GM21360 (cell line): ENCODE measurements around the gene NMU.
"Not testable (repeated sequence)": the region's sequence is repeated elsewhere in the genome, so short reads cannot be mapped to it uniquely, and the experiment has no call there.

ENCODE experiments used
- ATAC-seq: cut with Tn5 transposase; IDR thresholded peaks from one replicate; pipeline ENCODE4 v1.9.1; 2021; ENCODE audit warnings: mild to moderate bottlenecking, moderate library complexity; ENCODE audit not compliant: unreplicated experiment

Gene NMU

DNA sequence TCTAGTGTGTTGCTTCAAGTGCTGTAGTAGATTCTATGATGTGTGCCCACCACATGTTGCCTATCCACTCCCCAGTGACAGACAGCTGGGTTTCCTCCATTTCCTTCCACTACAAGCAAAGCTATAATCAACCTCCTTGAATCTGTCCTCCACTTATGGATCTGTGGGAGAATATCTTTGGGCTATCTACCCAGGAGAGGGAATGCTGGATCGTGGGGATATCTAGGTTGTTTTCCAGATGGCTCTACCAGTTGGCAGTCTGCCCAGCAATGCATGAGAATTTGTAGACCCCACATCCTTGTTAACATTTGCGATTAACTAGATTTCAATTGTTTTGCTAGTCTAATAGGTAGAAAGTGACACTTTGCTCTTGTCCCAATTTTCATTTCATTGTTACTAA lies 10.3 kb downstream of the NMU start:
- no peak for ATAC-seq

DNA sequence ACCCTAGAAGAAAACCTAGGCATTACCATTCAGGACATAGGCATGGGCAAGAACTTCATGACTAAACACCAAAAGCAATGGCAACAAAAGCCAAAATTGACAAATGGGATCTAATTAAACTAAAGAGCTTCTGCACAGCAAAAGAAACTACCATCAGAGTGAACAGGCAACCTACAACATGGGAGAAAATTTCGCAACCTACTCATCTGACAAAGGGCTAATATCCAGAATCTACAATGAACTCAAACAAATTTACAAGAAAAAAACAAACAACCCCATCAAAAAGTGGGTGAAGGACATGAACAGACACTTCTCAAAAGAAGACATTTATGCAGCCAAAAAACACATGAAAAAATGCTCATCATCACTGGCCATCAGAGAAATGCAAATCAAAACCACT lies 12.0 kb downstream of the NMU start:
- not testable (repeated sequence) for ATAC-seq

DNA sequence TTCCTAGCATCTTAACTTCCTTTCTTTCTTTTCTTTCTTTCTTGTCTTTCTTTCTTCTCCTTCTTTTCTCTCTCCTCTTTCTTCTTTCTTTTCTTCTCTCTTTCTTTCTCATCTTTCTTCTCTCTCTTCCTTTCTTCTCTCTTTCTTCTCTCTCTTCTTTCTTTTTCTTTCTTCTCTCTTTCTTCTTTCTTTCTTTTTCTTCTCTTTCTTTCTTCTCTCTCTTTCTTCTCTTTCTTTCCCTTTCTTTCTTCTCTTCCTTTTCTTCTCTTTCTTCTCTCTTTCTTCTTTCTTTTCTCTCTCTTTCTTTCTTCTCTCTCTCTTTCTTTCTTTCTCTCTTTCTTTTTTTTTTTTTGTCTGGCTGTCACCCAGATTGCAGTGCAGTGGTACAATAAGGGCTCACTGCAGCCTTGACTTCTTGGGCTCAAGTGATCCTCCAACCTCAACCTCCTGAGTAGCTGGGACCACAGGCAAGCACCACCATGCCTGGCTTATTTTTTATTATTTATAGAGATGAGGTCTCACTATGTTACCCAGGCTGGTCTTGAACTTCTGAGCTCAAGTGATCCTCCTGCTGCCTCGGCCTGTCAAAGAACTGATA lies 17.5 kb downstream of the NMU start:
- ATAC-seq: no peak

DNA sequence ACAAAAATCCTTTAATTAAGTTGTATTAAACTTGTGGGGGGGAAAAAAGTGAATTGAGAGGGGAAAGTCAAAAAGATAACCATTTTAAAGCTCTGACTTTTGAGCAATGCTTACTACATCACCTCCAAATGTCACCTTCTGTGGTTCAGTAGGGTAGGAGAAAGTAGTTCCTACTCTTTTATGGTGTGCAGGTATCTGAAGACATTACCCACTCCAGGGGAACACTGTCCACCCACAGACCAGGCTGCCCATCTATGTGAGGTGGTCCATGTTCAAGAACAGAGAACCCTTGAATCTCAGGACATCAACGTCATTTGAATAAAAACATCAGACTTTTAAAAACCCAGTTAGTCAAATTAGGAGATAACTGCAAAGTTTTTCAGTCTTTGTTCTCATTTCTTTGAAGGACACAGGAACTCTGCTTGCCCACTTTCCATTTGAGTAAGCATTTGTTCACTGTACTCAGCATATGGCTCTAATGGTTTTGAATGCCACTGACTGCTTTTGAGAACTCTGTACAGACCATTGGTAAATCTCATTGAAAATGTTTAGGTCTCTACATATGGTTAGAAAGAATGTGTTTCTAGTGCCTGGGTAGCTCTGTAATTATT lies 18.4 kb downstream of the NMU start:
- ATAC-seq: peak; percentile 98

DNA sequence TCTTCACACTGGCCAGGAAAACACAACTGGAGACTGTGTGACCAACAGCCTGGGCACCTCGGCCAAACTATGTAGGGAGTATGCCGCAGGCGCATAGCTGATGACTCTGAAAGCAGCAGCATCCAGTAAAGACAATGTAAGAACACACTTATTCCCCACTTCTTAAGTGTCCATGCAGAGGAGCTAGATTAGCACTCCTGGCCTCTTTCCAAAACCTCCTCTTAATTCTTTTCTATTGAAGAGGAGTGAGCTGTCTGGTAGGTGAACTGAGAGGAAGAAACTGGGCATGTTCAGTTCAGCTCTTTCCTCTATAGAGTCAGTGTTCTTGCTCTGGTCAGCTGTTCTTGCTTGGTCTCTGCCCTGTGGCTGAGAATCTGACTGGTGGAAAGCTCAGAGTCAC lies 21.1 kb downstream of the NMU start:
- no peak for ATAC-seq

DNA sequence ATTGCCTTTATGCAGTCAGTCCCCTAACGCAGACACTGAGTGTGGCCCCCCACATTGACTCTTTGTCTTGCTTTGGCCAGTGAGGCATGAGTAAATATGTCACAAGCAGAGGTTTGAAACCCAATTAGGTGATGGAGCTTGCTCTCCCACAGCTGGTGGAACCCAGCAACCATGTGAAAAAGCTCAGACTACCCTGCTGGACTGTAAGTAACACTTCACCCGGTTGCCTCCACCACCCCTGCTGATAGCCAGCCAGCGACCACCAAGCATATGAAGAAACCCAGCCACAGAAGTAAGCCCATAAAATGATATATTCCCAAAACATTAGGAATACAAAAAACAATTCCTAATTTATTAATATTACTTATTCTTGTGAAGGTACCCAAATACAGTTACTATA lies 22.5 kb downstream of the NMU start:
- ATAC-seq: no peak

DNA sequence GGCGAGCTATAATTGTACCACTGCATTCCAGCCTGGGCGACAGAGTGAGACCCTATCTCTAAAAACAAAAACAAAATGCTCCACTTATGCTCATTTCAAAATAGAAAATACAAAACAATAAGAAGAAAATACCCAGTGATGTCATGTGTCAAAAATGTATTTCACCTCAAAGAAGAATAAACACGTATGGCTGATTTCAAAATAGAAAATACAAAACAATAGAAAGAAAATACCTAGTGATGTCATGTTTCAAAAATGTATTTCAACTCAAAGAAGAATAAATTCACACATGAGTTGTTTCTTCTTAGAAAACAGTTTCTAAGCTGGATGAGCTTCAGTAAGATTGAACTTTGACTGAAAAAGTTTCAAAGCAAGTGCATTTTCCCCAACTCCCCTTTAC lies 23.8 kb downstream of the NMU start:
- no peak for ATAC-seq

DNA sequence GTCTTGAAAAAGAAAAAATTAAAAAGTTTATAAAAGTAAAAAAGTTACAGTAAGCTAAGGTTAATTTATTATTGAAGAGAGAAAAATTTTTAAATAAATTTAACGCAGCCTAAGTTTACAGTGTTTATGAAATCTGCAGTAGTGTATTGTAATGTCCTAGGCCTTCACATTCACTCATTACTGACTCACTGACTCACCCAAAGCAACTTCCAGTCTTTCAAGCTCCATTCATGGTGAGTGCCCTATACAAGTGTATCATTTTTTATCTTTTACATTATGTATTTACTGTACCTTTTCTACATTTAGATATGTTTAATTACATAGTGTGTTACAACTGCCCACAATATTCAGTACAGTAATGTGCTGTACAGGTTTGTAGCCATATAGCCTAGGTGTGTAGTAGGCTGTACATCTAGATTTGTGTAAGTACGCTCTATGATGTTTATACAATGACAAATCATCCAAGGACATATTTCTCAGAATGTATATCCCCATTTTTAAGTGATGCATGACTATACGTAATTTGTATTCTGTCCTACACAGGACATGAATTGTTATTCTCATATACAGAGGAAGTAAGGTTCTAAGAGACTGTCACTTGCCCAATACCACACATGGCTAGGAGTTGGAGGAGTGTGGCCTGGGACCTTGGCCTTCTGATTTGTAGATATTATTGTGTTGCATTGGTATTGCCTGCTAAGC lies 24.6 kb downstream of the NMU start:
- ATAC-seq: no peak

DNA sequence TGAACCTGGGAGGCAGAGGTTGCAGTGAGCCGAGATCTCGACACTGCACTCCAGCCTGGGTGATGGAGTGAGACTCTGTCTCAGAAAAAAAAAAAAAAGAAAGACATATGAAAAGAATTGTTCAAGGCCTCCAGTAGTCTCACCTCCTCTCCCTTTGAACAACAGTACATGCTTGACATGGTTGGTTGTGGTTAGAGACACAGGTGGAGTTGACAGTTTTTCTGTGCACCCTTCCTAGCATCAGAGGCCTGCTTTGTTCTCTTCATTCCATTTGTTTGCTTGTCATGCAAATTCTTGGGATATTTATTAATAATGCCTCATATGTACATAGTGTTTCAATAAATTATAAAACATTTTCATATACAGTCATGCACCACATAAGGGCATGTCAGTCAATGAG lies 25.7 kb downstream of the NMU start:
- no peak for ATAC-seq

DNA sequence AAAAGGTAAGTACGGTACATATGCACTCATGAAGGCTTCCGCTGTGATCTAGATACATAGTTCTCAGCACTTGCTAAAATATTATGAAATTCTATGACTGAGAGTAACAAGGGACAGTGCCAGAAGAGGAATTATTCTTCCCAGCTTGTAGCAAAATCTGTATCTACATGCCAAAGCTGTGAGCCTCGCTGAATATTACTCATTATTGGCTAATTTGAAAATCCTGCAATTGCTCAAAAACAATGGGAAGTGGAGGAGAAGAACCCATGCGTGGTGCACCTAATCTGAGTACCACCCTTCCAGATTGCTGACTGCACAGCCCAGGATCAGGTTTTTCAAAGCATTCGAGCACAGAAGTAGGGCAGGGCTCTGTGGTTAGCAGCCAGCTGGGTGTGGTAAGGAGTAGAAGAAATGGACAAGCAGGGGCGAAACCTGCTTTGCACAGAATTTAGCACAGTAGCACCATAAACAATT lies 26.7 kb downstream of the NMU start:
- ATAC-seq: no peak

DNA sequence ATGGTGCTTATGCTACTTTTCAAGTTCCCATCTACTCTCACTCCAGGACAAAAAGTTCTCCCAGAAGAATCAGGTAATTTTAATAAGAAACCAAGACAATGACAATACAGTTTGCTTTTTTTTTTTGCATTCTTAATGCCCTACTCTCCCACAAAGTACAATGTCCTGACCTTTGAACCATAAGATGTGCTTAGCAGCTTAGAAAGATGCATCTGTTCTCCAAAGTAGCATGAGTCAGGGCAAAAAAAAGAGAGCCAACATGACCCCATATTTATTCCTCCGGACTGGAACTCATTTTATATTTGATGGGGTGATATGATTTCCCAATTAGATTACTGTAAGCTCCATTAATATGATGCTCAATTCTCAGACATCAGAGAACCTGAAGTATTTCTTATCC lies 27.5 kb downstream of the NMU start:
- ATAC-seq: no peak

DNA sequence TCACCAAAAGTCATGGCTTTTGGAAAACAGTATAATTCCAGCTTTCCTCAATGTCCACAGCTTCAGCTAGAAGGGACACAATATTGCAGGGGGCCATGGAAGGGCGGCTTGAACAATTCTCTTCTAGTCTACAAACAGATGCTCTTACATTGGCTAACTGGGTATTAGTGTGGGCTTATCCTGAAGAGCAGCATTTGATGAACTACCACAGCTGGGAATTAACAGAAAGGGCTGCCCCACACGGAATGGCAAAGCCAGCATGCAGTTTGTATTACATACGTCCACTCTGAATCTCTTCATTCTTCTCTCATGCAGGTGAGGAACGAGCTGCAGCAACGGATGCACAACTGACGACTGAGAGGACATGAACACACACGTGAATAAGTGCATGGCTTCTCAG lies 31.1 kb downstream of the NMU start:
- no peak for ATAC-seq

DNA sequence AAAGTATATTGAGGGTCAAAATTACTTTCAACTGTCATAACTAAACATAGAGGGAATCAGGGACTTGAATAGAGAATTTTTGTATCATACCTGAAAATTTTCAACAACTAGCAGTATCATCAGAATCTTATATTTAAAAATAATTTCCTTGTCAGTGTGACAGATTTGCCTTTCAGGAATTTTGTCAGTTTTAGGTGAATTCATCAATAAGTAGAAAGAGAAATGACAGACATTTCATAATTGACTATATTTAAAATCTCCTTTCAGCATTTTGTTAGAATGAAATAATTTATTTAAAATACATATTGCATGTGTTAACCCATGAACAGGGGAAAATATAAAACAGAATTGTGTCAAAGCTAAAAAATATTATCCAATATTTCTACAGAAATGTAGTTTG lies 35.5 kb downstream of the NMU start:
- ATAC-seq: no peak

DNA sequence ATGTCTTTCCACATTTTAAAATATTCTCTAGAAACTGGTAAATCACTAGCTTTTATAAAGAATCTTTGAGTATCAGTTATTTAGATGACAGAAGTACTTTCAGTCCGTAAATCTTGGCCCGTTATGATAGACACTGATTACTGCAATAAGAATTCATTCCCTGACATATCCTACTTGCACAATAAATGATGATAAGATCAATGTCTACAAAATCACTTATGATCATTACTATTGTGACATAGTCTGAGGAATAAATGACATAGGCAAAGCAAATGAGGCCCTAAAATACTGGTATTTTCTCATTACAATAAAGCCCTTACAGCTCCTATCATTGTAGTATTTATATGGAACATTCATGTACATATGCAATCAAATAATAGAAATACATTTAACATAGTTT lies 37.5 kb downstream of the NMU start:
- ATAC-seq: no peak

DNA sequence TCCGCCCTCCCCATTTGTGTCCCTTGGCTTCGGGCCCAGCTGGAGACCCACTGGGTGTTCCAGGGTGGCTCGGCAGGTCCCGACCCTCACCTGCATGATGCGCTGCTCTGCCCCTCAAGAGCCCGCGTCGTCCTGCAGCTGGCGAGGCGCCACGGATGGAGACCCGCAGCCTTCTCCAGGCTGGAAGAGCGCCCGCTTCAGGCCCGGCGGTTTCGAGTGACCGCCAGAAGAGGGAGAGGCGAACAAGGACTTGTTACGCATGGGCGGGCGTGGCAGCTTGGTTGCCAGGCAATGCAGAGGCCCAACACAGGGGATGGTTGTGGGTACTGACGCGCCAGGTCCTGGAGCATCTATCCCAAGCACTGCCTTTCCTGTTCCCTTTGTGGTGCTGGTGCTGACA lies 44.1 kb downstream of the NMU start, which contains the start of gene PDCL2:
Gene PDCL2 (minus strand): TSS at position 232 of the 400 bp plus-strand sequence. CDS start 136 bp downstream, at position 96.
- no peak for ATAC-seq

DNA sequence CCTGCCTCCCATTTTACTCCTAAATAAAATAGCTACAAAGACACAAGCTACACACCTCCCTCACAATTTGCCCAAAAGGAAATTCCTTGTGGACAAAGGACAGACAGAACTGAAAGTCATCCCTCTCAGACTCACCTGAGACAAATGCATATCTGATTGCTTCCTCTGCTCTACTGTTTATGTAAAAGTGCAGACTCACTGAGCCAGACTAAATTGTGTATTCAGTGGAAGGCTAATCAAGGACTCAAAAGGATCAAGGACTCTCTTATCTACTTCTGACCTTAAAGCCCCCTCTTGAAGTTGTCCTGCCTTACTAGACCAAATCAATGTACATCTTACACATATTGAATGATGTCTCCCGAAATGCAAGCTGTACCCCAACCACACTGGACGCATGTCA lies 47.9 kb downstream of the NMU start:
- ATAC-seq: no peak

DNA sequence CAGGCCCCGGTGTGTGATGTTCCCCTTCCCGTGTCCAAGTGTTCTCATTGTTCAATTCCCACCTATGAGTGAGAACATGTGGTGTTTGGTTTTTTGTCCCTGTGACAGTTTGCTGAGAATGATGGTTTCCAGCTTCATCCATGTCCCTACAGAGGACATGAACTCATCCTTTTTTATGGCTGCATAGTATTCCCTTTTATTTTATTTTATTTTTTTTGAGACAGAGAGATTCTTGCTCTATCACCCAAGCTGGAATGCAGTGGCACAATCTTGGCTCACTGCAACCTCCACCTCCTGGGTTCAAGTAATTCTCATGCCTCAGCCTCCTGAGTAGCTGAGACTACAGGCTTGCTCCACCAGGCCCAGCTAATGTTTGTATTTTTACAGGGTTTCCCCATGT lies 53.3 kb downstream of the NMU start:
- not testable (repeated sequence) for ATAC-seq

DNA sequence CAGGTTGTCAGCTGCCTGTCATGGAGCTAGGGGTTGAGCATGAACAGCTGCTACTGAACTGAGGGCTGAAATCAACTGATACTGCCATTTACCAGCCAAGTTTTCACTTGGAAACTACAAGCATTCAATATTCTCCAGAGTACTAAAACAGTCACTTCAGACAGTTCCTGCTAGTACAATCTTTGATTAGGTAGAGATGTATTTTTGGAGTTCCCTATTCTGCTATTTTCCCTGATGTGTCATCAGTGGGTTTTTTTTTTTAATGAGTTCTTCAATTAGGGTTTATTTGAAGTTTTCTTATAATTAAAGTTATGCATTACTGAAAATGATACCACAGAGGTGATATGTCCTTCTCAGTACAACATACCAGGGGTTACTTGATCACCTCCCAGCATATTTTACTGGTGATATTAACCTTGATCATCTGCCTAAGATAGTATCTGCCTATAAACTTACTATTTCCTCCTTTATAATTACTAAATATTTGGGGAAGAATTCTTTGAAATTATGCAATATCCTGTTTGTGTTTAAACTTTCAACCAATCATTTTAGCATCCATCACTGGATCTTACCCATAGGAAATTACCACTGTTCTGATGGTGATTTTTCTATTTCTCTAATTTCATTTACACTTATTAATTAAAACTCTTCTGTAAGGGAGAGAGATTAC lies 57.6 kb downstream of the NMU start:
- ATAC-seq: no peak

DNA sequence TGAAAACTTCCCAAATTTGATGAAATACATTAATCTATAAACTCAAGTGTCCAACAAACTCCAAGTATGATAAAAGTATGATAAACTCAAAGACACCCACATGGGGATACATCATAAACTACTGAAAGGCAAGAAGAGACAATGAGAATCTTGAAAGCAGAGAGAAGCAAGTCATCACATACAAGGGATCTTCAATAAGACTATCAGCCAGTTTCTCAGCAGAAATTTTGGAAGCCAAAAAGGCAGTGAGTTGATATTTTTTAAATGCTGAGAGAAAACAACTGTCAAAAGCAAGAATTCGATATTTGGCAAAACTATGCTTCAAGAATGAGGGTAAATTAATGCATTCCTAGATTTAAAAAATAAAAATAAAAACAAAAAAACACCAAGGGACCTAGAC lies 60.6 kb downstream of the NMU start:
- ATAC-seq: no peak

DNA sequence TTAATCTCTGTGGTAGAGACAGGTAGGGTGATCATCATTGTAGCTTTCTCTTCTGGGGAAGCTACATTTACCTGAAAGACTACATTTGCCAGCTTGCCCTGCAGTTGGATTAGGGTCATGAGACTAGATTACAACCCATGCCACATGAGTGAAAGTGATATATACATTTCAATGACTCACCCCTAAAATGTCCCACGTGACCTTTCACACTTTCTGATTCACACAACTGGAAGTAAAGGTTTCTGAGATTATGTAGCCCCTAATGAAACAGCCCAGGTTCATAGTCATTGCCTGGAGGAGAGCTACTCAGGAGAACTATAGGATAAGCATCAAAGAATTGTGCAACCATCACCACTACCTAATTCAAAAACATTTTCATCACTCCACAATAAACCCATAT lies 61.8 kb downstream of the NMU start:
- no peak for ATAC-seq

DNA sequence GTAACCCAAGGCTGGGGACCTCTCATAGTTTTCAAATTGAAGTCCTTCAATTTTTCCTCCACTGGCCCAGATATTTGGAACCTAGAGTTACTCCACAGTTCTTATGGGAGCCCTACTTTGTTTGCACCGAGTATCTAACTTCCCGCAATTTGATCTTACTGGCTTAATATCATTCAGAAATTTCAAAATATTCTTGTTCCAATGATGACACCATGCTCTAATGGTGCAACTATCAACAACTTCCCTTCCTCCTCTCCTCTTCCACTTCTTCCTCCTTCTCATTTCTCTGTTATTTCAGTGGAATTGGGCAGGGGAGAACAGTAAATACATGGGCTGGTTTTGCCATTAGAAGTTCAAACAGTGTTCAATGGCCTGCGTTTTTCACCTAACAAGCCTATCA lies 64.3 kb downstream of the NMU start:
- ATAC-seq: no peak
